A673 (cell line): Measurements from ENCODE around the gene MYO1E. TPM values are rescaled to one million over a fixed set of nuclear protein-coding genes. Genes with fewer than 3 reads are reported as not detected.

ENCODE experiments used
- BruUV-seq: library from RNA; stranded (reverse); fragments of 400-500 nt; replicated peaks from 2 replicates; lab custom pipeline; 2021; lab: Mats Ljungman, UMichigan
- CTCF ChIA-PET: fragments of 300-600 bp; sonication (Branson Sonifier 250); formaldehyde crosslinking; loops from one replicate; lab custom pipeline; 2022; ENCODE audit warnings: antibody characterized with exemption; lab: Charles Lee
- POLR2A ChIA-PET: fragments of 300-600 bp; sonication (Branson Sonifier 250); formaldehyde crosslinking; loops from one replicate; lab custom pipeline; 2022; ENCODE audit warnings: antibody characterized with exemption; ENCODE audit not compliant: low non-redundant PET; lab: Charles Lee
- DNase-seq: peaks from one replicate; pipeline ENCODE4 v3.0.0-alpha.2; 2015; ENCODE audit warnings: low spot score
- H3K27ac ChIP-seq: fragments of 200-600 bp; sonication (generic); 2 replicates; pipeline ENCODE4 v1.5.1; 2016; ENCODE audit warnings: mixed run types, low read depth, mild to moderate bottlenecking, mixed read lengths, antibody characterized with exemption, low read length; ENCODE audit not compliant: poor library complexity, severe bottlenecking
- H3K27me3 ChIP-seq: fragments of 200-600 bp; sonication (generic); replicated peaks from 2 replicates; pipeline ENCODE4 v1.6.1; 2017; ENCODE audit warnings: mixed run types, low read depth, mild to moderate bottlenecking, mixed read lengths, antibody characterized with exemption, low read length; ENCODE audit not compliant: insufficient read depth, poor library complexity
- H3K36me3 ChIP-seq: fragments of 200-600 bp; sonication (generic); 2 replicates; pipeline ENCODE4 v1.6.1; 2016; ENCODE audit warnings: mixed run types, mild to moderate bottlenecking, mixed read lengths, antibody characterized with exemption, low read length; ENCODE audit not compliant: insufficient read depth, poor library complexity, severe bottlenecking
- H3K4me1 ChIP-seq: fragments of 200-600 bp; sonication (generic); 2 replicates; pipeline ENCODE4 v1.6.1; 2017; ENCODE audit warnings: mixed run types, mild to moderate bottlenecking, mixed read lengths, antibody characterized with exemption, low read length; ENCODE audit not compliant: insufficient read depth, poor library complexity, severe bottlenecking
- H3K4me3 ChIP-seq: fragments of 200-600 bp; sonication (generic); 2 replicates; pipeline ENCODE4 v1.5.1; 2016; ENCODE audit warnings: low read depth, mixed run types, mild to moderate bottlenecking, mixed read lengths, low read length; ENCODE audit not compliant: poor library complexity, severe bottlenecking
- H3K9me3 ChIP-seq: fragments of 200-600 bp; sonication (generic); 2 replicates; pipeline ENCODE4 v1.6.1; 2016; ENCODE audit warnings: mixed run types, low read depth, mild to moderate bottlenecking, mixed read lengths, antibody characterized with exemption, low read length; ENCODE audit not compliant: poor library complexity, severe bottlenecking
- CTCF ChIP-seq: fragments of 300-800, 200-600 bp; sonication (generic); conservative IDR thresholded peaks from 2 replicates; pipeline ENCODE4 v1.5.1; 2017; ENCODE audit warnings: low read depth, mild to moderate bottlenecking, antibody characterized with exemption, low read length, moderate library complexity, mixed read lengths
- EZH2 ChIP-seq: fragments of 200-600 bp; sonication (generic); IDR thresholded peaks from 2 replicates; pipeline ENCODE4 v1.6.1; 2017; ENCODE audit warnings: borderline replicate concordance, low read depth, mild to moderate bottlenecking, mixed read lengths, antibody characterized with exemption, low read length; ENCODE audit not compliant: poor library complexity, severe bottlenecking
- intact Hi-C: fragments of 100-400 bp; cut with micrococcal nuclease; formaldehyde crosslinking; loops from one replicate; pipeline ENCODE4 v1.10.0; 2022; ENCODE audit not compliant: unreplicated experiment
- total RNA-seq: library from RNA; stranded (reverse); gene quantifications from 2 replicates; pipeline ENCODE4 v1.2.3, GENCODE V29; 2021

MYO1E gene
- total RNA-seq, 1 experiment from 2014 or later, result 7.9 TPM

GRCh38 chr15:59177317-59177660, 195.4 kb downstream of the MYO1E start:
- Histone ChIP-seq H3K9me3 (peaks cover 8% of the 10 kb centered on the region), H3K27ac (no peak overlapping the region), H3K36me3 (no peaks in the 10 kb centered on the region), H3K4me3 (no peak overlapping the region), H3K4me1 (no peaks in the 10 kb centered on the region), H3K27me3 (no peaks in the 10 kb centered on the region)
- TF ChIP-seq EZH2 (no peak), CTCF (no peak)
- POLR2A ChIA-PET, result no interaction called here
- BruUV-seq, result no TSS peak
- CTCF ChIA-PET, result no interaction called here
- intact Hi-C loops, result no loop called here
- DNase-seq, result no peak

- ChIA-PET POLR2A (no interaction called here), CTCF (no interaction called here)
- BruUV-seq, result no TSS peak
- no peak for DNase-seq
- intact Hi-C loops, result no loop called here
- no peak overlapping the region for H3K27ac ChIP-seq
- H3K4me1 ChIP-seq, result no peaks in the 10 kb centered on the region
- no peaks in the 10 kb centered on the region for H3K36me3 ChIP-seq
- TF ChIP-seq EZH2 (no peak), CTCF (no peak)
- no peaks in the 10 kb centered on the region for H3K27me3 ChIP-seq
- H3K4me3 ChIP-seq, result no peak overlapping the region
- peaks cover 4% of the 10 kb centered on the region for H3K9me3 ChIP-seq
Measured at GRCh38 chr15:59176653-59177316, 195.9 kb downstream of the MYO1E start.

GRCh38 chr15:59174835-59175831, 197.5 kb downstream of the MYO1E start:
- H3K9me3 ChIP-seq, result no peaks in the 10 kb centered on the region
- no peaks in the 10 kb centered on the region for H3K36me3 ChIP-seq
- no peak overlapping the region for H3K27ac ChIP-seq
- no peaks in the 10 kb centered on the region for H3K4me1 ChIP-seq
- ChIA-PET POLR2A (interaction anchor here (0.5 kb wide), 1 partner anchor 164 kb away, joined by 7 read pairs; no protein-coding TSS in a partner anchor), CTCF (interaction anchor here (0.6 to 1.2 kb wide), 3 partner anchors 9 to 353 kb away, joined by 3 to 7 read pairs (median 6); no protein-coding TSS in a partner anchor)
- no TSS peak for BruUV-seq
- no peaks in the 10 kb centered on the region for H3K27me3 ChIP-seq
- peak; percentile 70 for DNase-seq
- no peak overlapping the region for H3K4me3 ChIP-seq
- intact Hi-C loops, result no loop called here
- TF ChIP-seq CTCF, result peak; percentile 71
- TF ChIP-seq EZH2, result no peak
